ENCODE data around the gene DSCAM. TPM values are rescaled to one million over a fixed set of nuclear protein-coding genes. Genes with fewer than 3 reads are reported as not detected.

Gene DSCAM
- total RNA-seq, 1 donor from 2014 or later: not detected

DNA sequence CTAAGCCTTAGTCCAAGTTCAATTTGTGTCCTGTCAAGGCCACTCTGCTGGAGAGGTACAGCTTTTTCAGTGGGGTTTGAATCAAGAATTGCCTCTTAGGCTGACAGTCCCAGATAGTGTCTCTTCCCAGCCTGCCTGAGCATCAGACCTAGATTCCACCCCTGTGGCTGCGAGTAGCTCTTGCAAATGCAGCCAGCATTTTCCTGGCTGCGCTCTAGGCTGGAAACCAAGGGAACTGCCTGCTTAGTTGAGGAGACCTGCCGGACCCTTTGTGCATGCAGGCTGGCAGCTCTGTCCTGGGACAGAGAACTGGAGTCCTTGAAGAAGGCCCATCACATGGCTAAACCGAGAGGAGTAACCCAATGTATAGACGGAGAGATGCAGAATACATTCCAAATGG, 686.0 kb downstream of the DSCAM start:
- Histone ChIP-seq H3K4me3 (no peak overlapping the region), H3K9me3 (no peaks in the 10 kb centered on the region), H3K27ac (no peak overlapping the region), H3K36me3 (no peaks in the 10 kb centered on the region), H3K4me1 (no peaks in the 10 kb centered on the region), H3K27me3 (no peaks in the 10 kb centered on the region)
- DNase-seq (ENCODE audit: extremely low spot score in 2 of 2): no peak
- TF ChIP-seq POLR2A (IDR thresholded peaks at IDR 0.05): no peak
- TF ChIP-seq POLR2AphosphoS5 (IDR thresholded peaks at IDR 0.05; ENCODE audit: insufficient read depth in 1 of 2, low read depth in 1 of 2): no peak
- TF ChIP-seq, protein P1, sequence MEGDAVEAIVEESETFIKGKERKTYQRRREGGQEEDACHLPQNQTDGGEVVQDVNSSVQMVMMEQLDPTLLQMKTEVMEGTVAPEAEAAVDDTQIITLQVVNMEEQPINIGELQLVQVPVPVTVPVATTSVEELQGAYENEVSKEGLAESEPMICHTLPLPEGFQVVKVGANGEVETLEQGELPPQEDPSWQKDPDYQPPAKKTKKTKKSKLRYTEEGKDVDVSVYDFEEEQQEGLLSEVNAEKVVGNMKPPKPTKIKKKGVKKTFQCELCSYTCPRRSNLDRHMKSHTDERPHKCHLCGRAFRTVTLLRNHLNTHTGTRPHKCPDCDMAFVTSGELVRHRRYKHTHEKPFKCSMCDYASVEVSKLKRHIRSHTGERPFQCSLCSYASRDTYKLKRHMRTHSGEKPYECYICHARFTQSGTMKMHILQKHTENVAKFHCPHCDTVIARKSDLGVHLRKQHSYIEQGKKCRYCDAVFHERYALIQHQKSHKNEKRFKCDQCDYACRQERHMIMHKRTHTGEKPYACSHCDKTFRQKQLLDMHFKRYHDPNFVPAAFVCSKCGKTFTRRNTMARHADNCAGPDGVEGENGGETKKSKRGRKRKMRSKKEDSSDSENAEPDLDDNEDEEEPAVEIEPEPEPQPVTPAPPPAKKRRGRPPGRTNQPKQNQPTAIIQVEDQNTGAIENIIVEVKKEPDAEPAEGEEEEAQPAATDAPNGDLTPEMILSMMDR (IDR thresholded peaks at IDR 0.05): no peak
- intact Hi-C loops (cut with DNase I): no loop called here

DNA sequence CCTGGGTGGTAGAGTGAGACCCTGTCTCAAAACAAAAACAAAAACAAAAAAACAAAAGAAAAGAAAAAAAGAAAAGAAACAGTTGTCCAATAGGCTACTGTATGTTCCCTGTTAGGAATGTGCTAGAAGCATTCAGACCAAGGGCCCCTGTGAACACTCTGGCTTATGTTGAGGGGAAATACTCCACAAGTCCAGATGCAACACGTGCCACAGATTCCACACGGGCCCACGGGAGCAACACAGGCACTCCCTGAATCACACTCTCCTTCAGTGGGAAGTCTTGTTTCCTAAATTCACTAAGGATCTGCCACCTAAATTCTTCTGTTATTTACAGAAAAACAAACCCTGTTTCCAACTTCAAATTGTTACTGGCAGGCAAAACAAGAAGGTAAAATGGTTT, 688.6 kb downstream of the DSCAM start:
- Histone ChIP-seq H3K4me1 (no peaks in the 10 kb centered on the region), H3K9me3 (no peaks in the 10 kb centered on the region), H3K4me3 (no peak overlapping the region), H3K27me3 (no peaks in the 10 kb centered on the region), H3K36me3 (no peaks in the 10 kb centered on the region), H3K27ac (no peak overlapping the region)
- intact Hi-C loops (cut with DNase I): no loop called here
- DNase-seq (ENCODE audit: extremely low spot score in 2 of 2): no peak
- TF ChIP-seq POLR2AphosphoS5 (IDR thresholded peaks at IDR 0.05; ENCODE audit: insufficient read depth in 1 of 2, low read depth in 1 of 2) (no peak), POLR2A (IDR thresholded peaks at IDR 0.05) (no peak)
- TF ChIP-seq, protein P1 (IDR thresholded peaks at IDR 0.05): no peak

DNA sequence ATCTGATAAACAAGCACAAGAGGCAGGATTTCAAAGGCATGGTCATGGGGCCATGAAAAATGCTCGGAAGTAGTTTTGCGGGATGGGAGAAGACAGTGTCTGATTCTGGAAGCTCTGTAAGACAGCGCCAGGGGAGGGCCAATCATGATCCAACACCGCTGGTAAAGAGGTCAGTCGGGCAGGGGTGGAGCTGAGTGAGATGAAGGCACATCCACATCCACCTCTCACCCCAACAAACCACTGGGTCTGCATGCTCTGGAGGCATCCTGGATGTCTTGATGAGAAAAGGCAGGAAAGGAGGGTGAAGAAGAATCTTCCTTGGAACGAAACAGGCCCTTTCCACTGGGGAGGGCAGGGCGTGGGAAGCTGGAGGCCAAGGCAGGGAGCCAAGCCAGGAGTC, 691.4 kb downstream of the DSCAM start:
- no peak for DNase-seq (ENCODE audit: extremely low spot score in 2 of 2)
- no peaks in the 10 kb centered on the region for H3K36me3 ChIP-seq
- H3K4me3 ChIP-seq: no peak overlapping the region
- H3K4me1 ChIP-seq: no peaks in the 10 kb centered on the region
- no peak overlapping the region for H3K27ac ChIP-seq
- no peaks in the 10 kb centered on the region for H3K27me3 ChIP-seq
- no peaks in the 10 kb centered on the region for H3K9me3 ChIP-seq
- intact Hi-C loops (cut with DNase I): no loop called here
- no peak for TF ChIP-seq POLR2A (IDR thresholded peaks at IDR 0.05)
- no peak for TF ChIP-seq POLR2AphosphoS5 (IDR thresholded peaks at IDR 0.05; ENCODE audit: insufficient read depth in 1 of 2, low read depth in 1 of 2)
- TF ChIP-seq, protein P1 (IDR thresholded peaks at IDR 0.05): no peak

DNA sequence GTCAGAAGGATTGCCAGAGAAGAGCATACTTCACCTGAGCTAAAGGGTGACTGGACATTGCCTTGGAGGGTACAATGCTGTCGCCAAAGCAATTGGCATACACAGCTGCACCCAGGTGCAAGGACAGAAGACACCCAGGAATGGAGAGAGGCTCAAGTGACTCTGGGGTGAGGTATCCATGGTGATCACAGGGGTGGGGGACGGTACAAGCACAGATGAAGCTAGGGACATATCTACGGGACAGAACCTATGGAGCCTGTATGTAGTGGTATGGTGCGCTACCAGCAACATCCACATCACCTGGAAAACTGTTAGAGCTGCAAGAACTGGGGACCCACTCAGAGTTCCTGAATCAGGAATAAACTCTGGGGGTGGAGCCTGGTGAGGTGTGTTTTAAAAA, 693.6 kb downstream of the DSCAM start:
- Histone ChIP-seq H3K4me3 (no peak overlapping the region), H3K27me3 (no peaks in the 10 kb centered on the region), H3K27ac (no peak overlapping the region), H3K9me3 (no peaks in the 10 kb centered on the region), H3K4me1 (no peaks in the 10 kb centered on the region), H3K36me3 (no peaks in the 10 kb centered on the region)
- DNase-seq (ENCODE audit: extremely low spot score in 2 of 2): no peak
- no peak for TF ChIP-seq POLR2AphosphoS5 (IDR thresholded peaks at IDR 0.05; ENCODE audit: insufficient read depth in 1 of 2, low read depth in 1 of 2)
- TF ChIP-seq, protein P1 (IDR thresholded peaks at IDR 0.05): no peak
- TF ChIP-seq POLR2A (IDR thresholded peaks at IDR 0.05): no peak
- intact Hi-C loops (cut with DNase I): no loop called here

GRCh38 chr21:40152476-40152875, 694.5 kb downstream of the DSCAM start:
- Histone ChIP-seq H3K36me3 (no peaks in the 10 kb centered on the region), H3K4me1 (no peaks in the 10 kb centered on the region), H3K4me3 (no peak overlapping the region), H3K27ac (no peak overlapping the region), H3K27me3 (no peaks in the 10 kb centered on the region), H3K9me3 (no peaks in the 10 kb centered on the region)
- no peak for TF ChIP-seq POLR2A (IDR thresholded peaks at IDR 0.05)
- no peak for TF ChIP-seq POLR2AphosphoS5 (IDR thresholded peaks at IDR 0.05; ENCODE audit: insufficient read depth in 1 of 2, low read depth in 1 of 2)
- TF ChIP-seq, protein P1 (IDR thresholded peaks at IDR 0.05): no peak
- no peak for DNase-seq (ENCODE audit: extremely low spot score in 2 of 2)
- intact Hi-C loops (cut with DNase I): no loop called here

All from vagina (tissue), 2 donors.